Endothelial cell of umbilical vein (primary cell): ENCODE measurements around the gene C15orf61. TPM values are rescaled to one million over a fixed set of nuclear protein-coding genes. Genes with fewer than 3 reads are reported as not detected.

ENCODE experiments used
- BruUV-seq: library from RNA; stranded (reverse); fragments of 400-500 nt; replicated peaks from 2 replicates; lab custom pipeline; 2021; lab: Mats Ljungman, UMichigan
- CTCF ChIA-PET: fragments of 300-600, 350-600 bp; sonication (Branson Sonifier 250); formaldehyde crosslinking; loops from one replicate; lab custom pipeline; 2021; ENCODE audit warnings: antibody characterized with exemption, inconsistent platforms; lab: Charles Lee
- POLR2A ChIA-PET: fragments of 300-600, 350-600 bp; sonication (Branson Sonifier 250); formaldehyde crosslinking; loops from one replicate; lab custom pipeline; 2021; ENCODE audit warnings: antibody characterized with exemption, inconsistent platforms; lab: Charles Lee
- DNase-seq: peaks from one replicate; pipeline ENCODE4 v3.0.0-alpha.2; 2011; ENCODE audit warnings: low read depth, low spot score
- FAIRE-seq: peaks from 2 replicates; lab custom pipeline; 2011; peaks lifted over from hg19 to GRCh38; lab: Jason Lieb, UNC
- H2AFZ ChIP-seq: 2 replicates; pipeline ENCODE4 v1.6.0; 2012; ENCODE audit warnings: low read depth, low read length, control low read depth, inconsistent platforms
- H3K27ac ChIP-seq: 2 replicates; pipeline ENCODE4 v1.5.1; 2011; ENCODE audit warnings: low read depth, mild to moderate bottlenecking, control low read depth, low read length, moderate library complexity; ENCODE audit not compliant: insufficient read depth
- H3K27me3 ChIP-seq, 2 experiments: 2 replicates each; pipeline versions ENCODE4 v1.6.0 to v1.6.1; 2011; ENCODE audit warnings: low read length in 2 of 2, mixed read lengths in 1 of 2; ENCODE audit not compliant: control insufficient read depth in 2 of 2, insufficient read depth in 2 of 2
- H3K36me3 ChIP-seq, 2 experiments: 2 replicates in 1 of 2; 3 replicates in 1 of 2; pipeline ENCODE4 v1.5.1; 2011; ENCODE audit warnings: low read length in 2 of 2, mild to moderate bottlenecking in 1 of 2, moderate library complexity in 1 of 2; ENCODE audit not compliant: control insufficient read depth in 2 of 2, insufficient read depth in 2 of 2; ENCODE audit errors: extremely low read depth in 1 of 2
- H3K4me1 ChIP-seq: 3 replicates; pipeline ENCODE4 v1.5.1; 2011; ENCODE audit warnings: mild to moderate bottlenecking, low read length; ENCODE audit not compliant: control insufficient read depth, insufficient read depth; ENCODE audit errors: extremely low read depth
- H3K4me2 ChIP-seq: 2 replicates; pipeline ENCODE4 v1.6.1; 2011; ENCODE audit warnings: low read length, control low read depth, mixed read lengths; ENCODE audit not compliant: insufficient read depth
- H3K4me3 ChIP-seq, 3 experiments: fragments of 200-600 bp in 1 of 3; sonication (generic), shearing (Covaris generic) in 1 of 3; replicated peaks in 1 of 3; 2 replicates each; pipeline ENCODE4 v1.5.1; 2011 to 2016; ENCODE audit warnings: control low read depth in 3 of 3, low read length in 3 of 3, mild to moderate bottlenecking in 2 of 3, inconsistent platforms in 1 of 3, low read depth in 1 of 3, moderate library complexity in 1 of 3; ENCODE audit not compliant: insufficient read depth in 1 of 3
- H3K79me2 ChIP-seq: 2 replicates; pipeline ENCODE4 v1.6.0; 2012; ENCODE audit warnings: low read length, inconsistent platforms; ENCODE audit not compliant: control insufficient read depth, insufficient read depth
- H3K9ac ChIP-seq: replicated peaks from 2 replicates; pipeline ENCODE3; 2011; ENCODE audit warnings: low read length, control low read depth; ENCODE audit not compliant: insufficient read depth; ENCODE audit errors: extremely low read depth
- H3K9me1 ChIP-seq: replicated peaks from 3 replicates; pipeline ENCODE4 v1.6.0; 2011; ENCODE audit warnings: mild to moderate bottlenecking, low read length; ENCODE audit not compliant: control insufficient read depth, insufficient read depth; ENCODE audit errors: extremely low read depth
- H3K9me3 ChIP-seq: replicated peaks from 2 replicates; pipeline ENCODE4 v1.5.1; 2012; ENCODE audit warnings: low read length, inconsistent platforms; ENCODE audit not compliant: control insufficient read depth, insufficient read depth
- H4K20me1 ChIP-seq: replicated peaks from 2 replicates; pipeline ENCODE3; 2011; ENCODE audit warnings: mild to moderate bottlenecking, low read length; ENCODE audit not compliant: control insufficient read depth, insufficient read depth; ENCODE audit errors: extremely low read depth
- CTCF ChIP-seq, 2 donors: IDR thresholded peaks; 1 replicate in 1 of 2; 2 replicates in 1 of 2; pipeline ENCODE4 v1.5.1; 2011; ENCODE audit warnings: low read length in 2 of 2, mild to moderate bottlenecking in 2 of 2, moderate library complexity in 2 of 2, control low read depth in 1 of 2, inconsistent platforms in 1 of 2, low read depth in 1 of 2; ENCODE audit not compliant: insufficient read depth in 1 of 2; ENCODE audit errors: extremely low read depth in 1 of 2
- EZH2 ChIP-seq: IDR thresholded peaks from 2 replicates; pipeline ENCODE4 v1.6.1; 2012; ENCODE audit warnings: borderline replicate concordance, low read depth, mild to moderate bottlenecking, moderate library complexity, low read length, inconsistent platforms; ENCODE audit not compliant: severe bottlenecking
- FOS ChIP-seq: IDR thresholded peaks from 2 replicates; pipeline ENCODE4 v1.6.1; 2011; ENCODE audit warnings: mild to moderate bottlenecking, low read length, moderate library complexity, borderline replicate concordance; ENCODE audit not compliant: insufficient read depth
- GATA2 ChIP-seq: IDR thresholded peaks from 2 replicates; pipeline ENCODE4 v1.7.0; 2011; ENCODE audit warnings: low read depth, mild to moderate bottlenecking, moderate library complexity, mixed read lengths, low read length; ENCODE audit not compliant: insufficient read length, insufficient read depth
- JUN ChIP-seq: IDR thresholded peaks from 2 replicates; pipeline ENCODE4 v1.6.1; 2011; ENCODE audit warnings: borderline replicate concordance, low read depth; ENCODE audit not compliant: insufficient read length, insufficient read depth
- MAX ChIP-seq: IDR thresholded peaks from 2 replicates; pipeline ENCODE4 v1.6.1; 2011; ENCODE audit not compliant: insufficient read depth, insufficient read length
- MYC ChIP-seq: IDR thresholded peaks from one replicate; pipeline ENCODE4 v1.6.1; 2011; ENCODE audit warnings: mild to moderate bottlenecking, low read depth, low read length
- POLR2A ChIP-seq: IDR thresholded peaks from 2 replicates; pipeline ENCODE4 v1.6.1; 2012; ENCODE audit warnings: low read depth, mild to moderate bottlenecking, control low read depth, low read length
- POLR2AphosphoS5 ChIP-seq: IDR thresholded peaks from 2 replicates; pipeline ENCODE4 v1.6.1; 2012; ENCODE audit warnings: low read depth, mild to moderate bottlenecking, control low read depth, low read length, moderate library complexity; ENCODE audit not compliant: insufficient read depth
- dilution Hi-C: fragments of 300-500 bp; cut with MboI; formaldehyde crosslinking; loops from one replicate; pipeline ENCODE4 v1.15.0; 2019; ENCODE audit warnings: low sequenced_read_pairs; ENCODE audit not compliant: extremely low pct_ligation_motif_present
- intact Hi-C: fragments of 100-400 bp; cut with micrococcal nuclease; formaldehyde crosslinking; loops from one replicate; pipeline ENCODE4 v1.10.0; 2022
- polyA plus RNA-seq, 4 experiments: library from polyadenylated mRNA; depleted of rRNA in 3 of 4; stranded (reverse) in 3 of 4; unstranded in 1 of 4; fragments of >200 nt; gene quantifications; 2 replicates each; pipeline versions ENCODE4 v1.2.1 to v1.2.3, GENCODE V29; 2011 to 2012; ENCODE audit warnings: missing spikeins in 1 of 4
- total RNA-seq: library from RNA; stranded (reverse); gene quantifications from 2 replicates; pipeline ENCODE4 v1.2.3, GENCODE V29; 2021

C15orf61 gene
- total and polyA plus RNA-seq, 2 donors (not counting 3 experiments of a cell fraction or from before 2014, with no cell fraction given): 3.2 to 4.1 TPM

- CTCF ChIA-PET: no interaction called here
- TF ChIP-seq POLR2AphosphoS5: no peak
- no peak for TF ChIP-seq CTCF (IDR thresholded peaks at IDR 0.05; ENCODE audit: extremely low read depth in 1 of 2, insufficient read depth in 1 of 2, low read depth in 1 of 2, low read length in 2 of 2)
- no peak for TF ChIP-seq MYC
- no peak for TF ChIP-seq EZH2
- TF ChIP-seq JUN: no peak
- no peak for TF ChIP-seq GATA2
- TF ChIP-seq FOS: no peak
- no peak for TF ChIP-seq POLR2A
- no peak for TF ChIP-seq MAX
- no peaks in the 10 kb centered on the region for H3K36me3 ChIP-seq
- no TSS peak for BruUV-seq
- no peaks in the 10 kb centered on the region for H3K4me1 ChIP-seq
- no peaks in the 10 kb centered on the region for H3K9me3 ChIP-seq
- H4K20me1 ChIP-seq: no peaks in the 10 kb centered on the region
- no peak overlapping the region for H3K27ac ChIP-seq
- intact Hi-C loops: no loop called here
- no peak overlapping the region for H3K9ac ChIP-seq
- POLR2A ChIA-PET: no interaction called here
- no peak overlapping the region for H2AFZ ChIP-seq
- H3K79me2 ChIP-seq: no peaks in the 10 kb centered on the region
- no peak overlapping the region for H3K4me2 ChIP-seq
- no peak overlapping the region for H3K4me3 ChIP-seq
- H3K27me3 ChIP-seq: no peaks in the 10 kb centered on the region
- FAIRE-seq (peak; percentile 38), DNase-seq (no peak)
- H3K9me1 ChIP-seq: no peaks in the 10 kb centered on the region
- dilution Hi-C loops: no loop called here
Measured at GRCh38 chr15:67551207-67551743, 30.3 kb downstream of the C15orf61 start.
